ENCODE data around the gene YARS1.

- TF ChIP-seq EZH2 (IDR thresholded peaks at IDR 0.05; ENCODE audit: low read depth), result no peak
- TF ChIP-seq, protein P1, sequence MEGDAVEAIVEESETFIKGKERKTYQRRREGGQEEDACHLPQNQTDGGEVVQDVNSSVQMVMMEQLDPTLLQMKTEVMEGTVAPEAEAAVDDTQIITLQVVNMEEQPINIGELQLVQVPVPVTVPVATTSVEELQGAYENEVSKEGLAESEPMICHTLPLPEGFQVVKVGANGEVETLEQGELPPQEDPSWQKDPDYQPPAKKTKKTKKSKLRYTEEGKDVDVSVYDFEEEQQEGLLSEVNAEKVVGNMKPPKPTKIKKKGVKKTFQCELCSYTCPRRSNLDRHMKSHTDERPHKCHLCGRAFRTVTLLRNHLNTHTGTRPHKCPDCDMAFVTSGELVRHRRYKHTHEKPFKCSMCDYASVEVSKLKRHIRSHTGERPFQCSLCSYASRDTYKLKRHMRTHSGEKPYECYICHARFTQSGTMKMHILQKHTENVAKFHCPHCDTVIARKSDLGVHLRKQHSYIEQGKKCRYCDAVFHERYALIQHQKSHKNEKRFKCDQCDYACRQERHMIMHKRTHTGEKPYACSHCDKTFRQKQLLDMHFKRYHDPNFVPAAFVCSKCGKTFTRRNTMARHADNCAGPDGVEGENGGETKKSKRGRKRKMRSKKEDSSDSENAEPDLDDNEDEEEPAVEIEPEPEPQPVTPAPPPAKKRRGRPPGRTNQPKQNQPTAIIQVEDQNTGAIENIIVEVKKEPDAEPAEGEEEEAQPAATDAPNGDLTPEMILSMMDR (conservative IDR thresholded peaks at IDR 0.05), result no peak
These were observed 59.8 kb downstream of the YARS1 start for GRCh38 chr1:32757213-32757895.

All from PC-9 (cell line).